Neural cell (in vitro differentiated cells): ENCODE measurements around the gene NHS.

Experiments used
- CTCF ChIP-seq: fragments of 450-650 bp; IDR thresholded peaks from 2 replicates; pipeline ENCODE4 v1.5.1; 2014; ENCODE audit warnings: antibody characterized with exemption, mild to moderate bottlenecking, moderate library complexity; ENCODE audit not compliant: poor library complexity, severe bottlenecking
- MXI1 ChIP-seq: fragments of 450-650 bp; conservative IDR thresholded peaks from 2 replicates; pipeline ENCODE4 v1.6.1; 2014; ENCODE audit warnings: antibody characterized with exemption, mild to moderate bottlenecking; ENCODE audit not compliant: poor library complexity, severe bottlenecking
- POLR2AphosphoS5 ChIP-seq: IDR thresholded peaks from 2 replicates; pipeline ENCODE4 v1.6.1; 2012
- RAD21 ChIP-seq: fragments of 450-650 bp; conservative IDR thresholded peaks from 2 replicates; pipeline ENCODE4 v1.6.1; 2014; ENCODE audit warnings: antibody characterized with exemption, mild to moderate bottlenecking, moderate library complexity
- TAF1 ChIP-seq: IDR thresholded peaks from 2 replicates; pipeline ENCODE4 v1.6.1; 2012; ENCODE audit warnings: low read depth

GRCh38 chrX:17623750-17624149, 248.8 kb downstream of the NHS start:
- TF ChIP-seq POLR2AphosphoS5 (no peak), CTCF (no peak), MXI1 (no peak), RAD21 (no peak), TAF1 (no peak)
